HG02981 (cell line): ENCODE results near the gene RBMY1E.
"Not testable (repeated sequence)": the region's sequence is repeated elsewhere in the genome, so short reads cannot be mapped to it uniquely, and the experiment has no call there.

Experiments
- ATAC-seq: cut with Tn5 transposase; IDR thresholded peaks from one replicate; pipeline ENCODE4 v1.9.1; 2021; ENCODE audit warnings: mild to moderate bottlenecking, moderate library complexity; ENCODE audit not compliant: unreplicated experiment

Gene RBMY1E

GRCh38 chrY:21917932-21918331 is at the start of gene RBMY1E:
TSS of gene RBMY1E (minus strand) at chrY:21918032. CDS start at chrY:21916054, 1,978 bp downstream.
- not testable (repeated sequence) for ATAC-seq

GRCh38 chrY:21894426-21894825 is 23.4 kb downstream of the RBMY1E start, which contains the start of gene RBMY1D:
TSS of gene RBMY1D (minus strand) at chrY:21894526. CDS start at chrY:21892513, 2,013 bp downstream.
- ATAC-seq = not testable (repeated sequence)

- ATAC-seq = peak; percentile 85
Observed at GRCh38 chrY:21869407-21870076, 48.3 kb downstream of the RBMY1E start.
